Measurements from ENCODE around the gene ENGASE.

DNA sequence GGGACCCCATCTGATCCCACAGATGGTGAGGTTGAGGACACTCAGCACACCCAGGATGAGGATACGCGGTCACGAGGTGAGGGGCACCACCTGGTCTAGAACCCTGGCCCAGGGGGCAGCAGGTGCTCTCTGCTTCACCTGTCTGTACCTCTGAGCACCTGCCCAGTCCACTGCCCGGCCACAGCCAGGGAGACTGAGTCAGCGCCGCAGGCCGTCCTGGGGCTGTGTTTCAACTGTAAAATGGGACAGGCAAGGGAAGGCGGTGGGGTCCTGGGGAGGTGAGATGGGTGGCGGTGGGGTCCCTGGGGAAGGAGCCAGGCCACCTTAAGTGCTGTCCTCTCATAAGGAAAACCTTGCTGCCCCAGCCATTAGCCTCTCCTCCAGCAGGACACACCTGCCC, 60.4 kb downstream of the ENGASE start:
- TF ChIP-seq CTCF (IDR thresholded peaks at IDR 0.05 in 2 of 3, conservative IDR thresholded peaks at IDR 0.05 in 1 of 3; ENCODE audit: insufficient read depth in 2 of 3, low read depth in 1 of 3, low read length in 3 of 3) (no peak), RNF2 (IDR thresholded peaks at IDR 0.05) (no peak), PHF8 (IDR thresholded peaks at IDR 0.05; ENCODE audit: borderline replicate concordance, low read length) (no peak), ZNF12 (CRISPR knock-in tag; IDR thresholded peaks at IDR 0.05) (no peak), PURB (CRISPR knock-in tag; IDR thresholded peaks at IDR 0.05; ENCODE audit: low read depth) (no peak), SOX6 (IDR thresholded peaks at IDR 0.05) (no peak), ZNF143 (CRISPR knock-in tag; IDR thresholded peaks at IDR 0.05) (no peak)
- TF ChIP-seq, protein P1, sequence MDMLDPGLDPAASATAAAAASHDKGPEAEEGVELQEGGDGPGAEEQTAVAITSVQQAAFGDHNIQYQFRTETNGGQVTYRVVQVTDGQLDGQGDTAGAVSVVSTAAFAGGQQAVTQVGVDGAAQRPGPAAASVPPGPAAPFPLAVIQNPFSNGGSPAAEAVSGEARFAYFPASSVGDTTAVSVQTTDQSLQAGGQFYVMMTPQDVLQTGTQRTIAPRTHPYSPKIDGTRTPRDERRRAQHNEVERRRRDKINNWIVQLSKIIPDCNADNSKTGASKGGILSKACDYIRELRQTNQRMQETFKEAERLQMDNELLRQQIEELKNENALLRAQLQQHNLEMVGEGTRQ (CRISPR knock-in tag; IDR thresholded peaks at IDR 0.05), result no peak
